Kidney (tissue), 14 donors: ENCODE results near the gene RTL5. TPM values are rescaled to one million over a fixed set of nuclear protein-coding genes. Genes with fewer than 3 reads are reported as not detected.
A peak's percentile ranks its signal among the peaks of the same experiment; 100 is the strongest.

ENCODE experiments used
- DNase-seq, 5 donors: peaks; one replicate each; pipeline ENCODE4 v3.0.0-alpha.2; 2013 to 2020
- FAIRE-seq: peaks from 2 replicates; lab custom pipeline; 2012; peaks lifted over from hg19 to GRCh38; lab: Jason Lieb, UNC
- H3K27ac ChIP-seq, 2 donors: one replicate each; pipeline ENCODE4 v1.7.0; 2013; ENCODE audit warnings: low read depth in 2 of 2, low read length in 2 of 2, inconsistent platforms in 1 of 2
- H3K27me3 ChIP-seq: one replicate; pipeline ENCODE4 v1.7.1; 2013; ENCODE audit warnings: low read length, inconsistent platforms; ENCODE audit not compliant: control insufficient read depth, insufficient read depth
- H3K36me3 ChIP-seq, 3 donors: one replicate each; pipeline versions ENCODE4 v1.7.0 to v1.7.1; 2013; ENCODE audit warnings: low read length in 3 of 3, control low read depth in 1 of 3, inconsistent platforms in 1 of 3; ENCODE audit not compliant: insufficient read depth in 3 of 3, control insufficient read depth in 2 of 3
- H3K4me1 ChIP-seq, 3 donors: one replicate each; pipeline versions ENCODE4 v1.7.0 to v1.7.1; 2013; ENCODE audit warnings: low read length in 3 of 3, inconsistent platforms in 1 of 3, low read depth in 1 of 3; ENCODE audit not compliant: control insufficient read depth in 2 of 3, insufficient read depth in 2 of 3
- H3K4me3 ChIP-seq, 3 donors: one replicate each; pipeline versions ENCODE4 v1.7.0 to v1.8.1; 2013; ENCODE audit warnings: low read length in 3 of 3, control low read depth in 1 of 3, inconsistent platforms in 1 of 3
- H3K9ac ChIP-seq, 3 donors: one replicate each; pipeline versions ENCODE4 v1.7.0 to v1.7.1; 2013; ENCODE audit warnings: low read length in 3 of 3, control low read depth in 1 of 3, inconsistent platforms in 1 of 3
- H3K9me3 ChIP-seq, 3 donors: one replicate each; pipeline versions ENCODE4 v1.7.0 to v1.7.1; 2013; ENCODE audit warnings: low read length in 3 of 3, control low read depth in 1 of 3, inconsistent platforms in 1 of 3; ENCODE audit not compliant: control insufficient read depth in 2 of 3, insufficient read depth in 1 of 3
- CTCF ChIP-seq: IDR thresholded peaks from 3 replicates; pipeline ENCODE4 v1.5.1; 2012; ENCODE audit warnings: mild to moderate bottlenecking, moderate library complexity, borderline replicate concordance; ENCODE audit not compliant: insufficient read depth; ENCODE audit errors: extremely low read depth
- intact Hi-C: fragments of 100-400 bp; cut with DNase I; formaldehyde crosslinking; loops from one replicate; pipeline ENCODE4 v1.11.1; 2022
- polyA plus RNA-seq: library from polyadenylated mRNA; stranded (reverse); fragments of 350-450 nt; fragmentation: Illumina TruSeq; extraction: RNeasy Lipid Tissue Mini Kit (QIAGEN cat#74804); gene quantifications from one replicate; pipeline ENCODE4 v1.2.3, GENCODE V29; 2014; ENCODE audit warnings: low read depth, low replicate concordance; ENCODE audit not compliant: insufficient read depth
- total RNA-seq: library from RNA; stranded (reverse); fragmentation: NEBNext Ultra II Directional; extraction: Animal tissue kit (Norgen Biotek cat#: 25700); gene quantifications from one replicate; pipeline ENCODE4 v1.2.1, GENCODE V29; 2021
- donor health status: control.
- donor health status: control.
- donor health status: control.
- donor health status: control.
- donor health status: control.
- donor health status: DM: yes; HTN: yes; CAD: no.
- donor health status: Normal renal cell carcinoma (clear cell type).

The RTL5 gene
- total and polyA plus RNA-seq, 2 donors from 2014 or later, result 5.7 to 6.9 TPM

GRCh38 chrX:72095370-72095769 is 36.3 kb downstream of the RTL5 start:
- no peaks in the 10 kb centered on the region for H3K4me1 ChIP-seq
- no peak for DNase-seq
- H3K9ac ChIP-seq, result no peak overlapping the region
- no peaks in the 10 kb centered on the region for H3K36me3 ChIP-seq
- peaks cover 4% of the 10 kb centered on the region for H3K27me3 ChIP-seq
- no peak for TF ChIP-seq CTCF
- FAIRE-seq, result no peak
- no peak overlapping the region for H3K4me3 ChIP-seq
- H3K9me3 ChIP-seq, result no peaks in the 10 kb centered on the region
- intact Hi-C loops, result no loop called here
- no peak overlapping the region for H3K27ac ChIP-seq

GRCh38 chrX:72094894-72095293 is 36.8 kb downstream of the RTL5 start:
- TF ChIP-seq CTCF, result no peak
- FAIRE-seq (no peak), DNase-seq (peak in 1 of 5 donors; percentile 57)
- Histone ChIP-seq H3K4me3 (no peak overlapping the region), H3K9ac (no peak overlapping the region), H3K4me1 (no peaks in the 10 kb centered on the region), H3K9me3 (no peaks in the 10 kb centered on the region), H3K27ac (no peak overlapping the region), H3K36me3 (no peaks in the 10 kb centered on the region), H3K27me3 (peaks cover 2% of the 10 kb centered on the region)
- intact Hi-C loops, result no loop called here

GRCh38 chrX:72089254-72089653 is 42.5 kb downstream of the RTL5 start:
- Histone ChIP-seq H3K36me3 (no peaks in the 10 kb centered on the region), H3K4me1 (no peaks in the 10 kb centered on the region), H3K4me3 (no peak overlapping the region), H3K9ac (no peak overlapping the region), H3K9me3 (no peaks in the 10 kb centered on the region), H3K27ac (no peak overlapping the region), H3K27me3 (peaks cover 2% of the 10 kb centered on the region)
- FAIRE-seq (no peak), DNase-seq (no peak)
- no peak for TF ChIP-seq CTCF
- intact Hi-C loops, result no loop called here

- no peak for FAIRE-seq
- Histone ChIP-seq H3K4me3 (no peak overlapping the region), H3K27me3 (no peaks in the 10 kb centered on the region), H3K36me3 (no peaks in the 10 kb centered on the region), H3K9ac (no peak overlapping the region), H3K27ac (no peak overlapping the region), H3K9me3 (no peaks in the 10 kb centered on the region), H3K4me1 (no peaks in the 10 kb centered on the region)
- DNase-seq, result no peak
- TF ChIP-seq CTCF, result no peak
- intact Hi-C loops, result no loop called here
Measured at GRCh38 chrX:72088761-72089160, 43.0 kb downstream of the RTL5 start.
